ENCODE results near the gene PLCB2. TPM values are rescaled to one million over a fixed set of nuclear protein-coding genes. Genes with fewer than 3 reads are reported as not detected.

Gene PLCB2
- total and polyA plus RNA-seq, 9 of the 15 experiments (the other 6 are each of a cell fraction or from before 2014, with no cell fraction given) = 0.37 to 12.3 (median 8.0) TPM

- in situ Hi-C loops (cut with MboI) = loop anchor here (5.0 kb wide), 3 partner anchors 38 to 227 kb away; no protein-coding TSS in a partner anchor
- no peak for TF ChIP-seq ZBTB40 (IDR thresholded peaks at IDR 0.05)
- TF ChIP-seq ZBTB40 (CRISPR knock-in tag; IDR thresholded peaks at IDR 0.05) = no peak
- no peak for TF ChIP-seq HDAC1 (IDR thresholded peaks at IDR 0.05)
- no peak for TF ChIP-seq BRF1 (IDR thresholded peaks at IDR 0.05; ENCODE audit: borderline replicate concordance, extremely low read depth, insufficient read length)
- TF ChIP-seq YY1 (IDR thresholded peaks at IDR 0.05; ENCODE audit: borderline replicate concordance in 1 of 3, control insufficient read depth in 1 of 3, extremely low read depth in 1 of 3, insufficient read depth in 3 of 3, insufficient read length in 1 of 3, insufficient replicate concordance in 2 of 3, low read depth in 1 of 3, low read length in 2 of 3) = peak in 2 of 3 experiments; percentile 33 to 66
- no peak for TF ChIP-seq HNRNPK (IDR thresholded peaks at IDR 0.05; ENCODE audit: low read depth, low read length, poor library complexity, severe bottlenecking)
- no peak for TF ChIP-seq THRB (CRISPR knock-in tag; conservative IDR thresholded peaks at IDR 0.05)
- peak; percentile 76 for TF ChIP-seq RB1 (IDR thresholded peaks at IDR 0.05; ENCODE audit: low read depth)
Observed at GRCh38 chr15:40274350-40275274, 33.1 kb downstream of the PLCB2 start.

More at GRCh38 chr15:40274350-40275274, 33.1 kb downstream of the PLCB2 start:
- WGBS (ENCODE audit: insufficient coverage, low coverage, missing lambda C conversion rate) = 33% methylated on average over 26 of the region's 26 CpGs
- H3K27me3 ChIP-seq (ENCODE audit: control insufficient read depth in 2 of 2, insufficient read depth in 2 of 2, low read length in 2 of 2) = peaks cover 0 to 16% of the 10 kb centered on the region in 2 experiments; a peak in 2 of 5 replicates
- intact Hi-C loops (cut with micrococcal nuclease) = loop anchor here (1.0 to 5.0 kb wide), 4 partner anchors 42 to 487 kb away; no protein-coding TSS in a partner anchor
- H2AFZ ChIP-seq (ENCODE audit: low read depth, low read length) = peak overlapping the region; percentile 79
- ATAC-seq (peak; percentile 78), FAIRE-seq (peak; percentile 94), DNase-seq (ENCODE audit: extremely low read depth in 1 of 4, low spot score in 3 of 4) (peak; percentile 79 to 91 (median 82))
- peaks cover 13 to 38% of the 10 kb centered on the region in 2 experiments for H3K4me1 ChIP-seq (replicated peaks in 1 of 2; ENCODE audit: control insufficient read depth in 2 of 2, insufficient read depth in 2 of 2, low read length in 2 of 2)
- ChIA-PET CTCF (ENCODE audit: low intra/inter-chr PET ratio) (interaction anchor here (0.6 to 7.1 kb wide), 16 partner anchors 10 to 589 kb away, joined by 3 to 218 read pairs (median 4); no protein-coding TSS in a partner anchor), POLR2A (interaction anchor here (0.6 to 2.1 kb wide), 9 partner anchors 9 to 239 kb away, joined by 3 to 11 read pairs (median 4); no protein-coding TSS in a partner anchor)
- peak overlapping the region in 1 of 2 experiments; percentile 33; a peak in 1 of 4 replicates for H3K9ac ChIP-seq (ENCODE audit: insufficient read depth in 1 of 2, low read depth in 2 of 2, low read length in 2 of 2)
- 0 out of 2 replicates have a peak, but pooled peaks cover 3% of the 10 kb centered on the region for H4K20me1 ChIP-seq (replicated peaks; ENCODE audit: control insufficient read depth, insufficient read depth, low read length)
- no peak overlapping the region for H3K4me3 ChIP-seq
- no peak overlapping the region for H3K4me2 ChIP-seq (ENCODE audit: insufficient read depth, low read length)
- no peaks in the 10 kb centered on the region for H3K9me1 ChIP-seq (ENCODE audit: control insufficient read depth, insufficient read depth, low read length)
- no peaks in the 10 kb centered on the region for H3K79me2 ChIP-seq (ENCODE audit: control insufficient read depth, insufficient read depth, low read length)
- H3K27ac ChIP-seq (ENCODE audit: extremely low read depth, low read depth, low read length) = no peak overlapping the region
- BruUV-seq (replicated peaks) = no TSS peak
- no peaks in the 10 kb centered on the region for H3K9me3 ChIP-seq (replicated peaks; ENCODE audit: control insufficient read depth, insufficient read depth, low read depth, low read length)
- H3K36me3 ChIP-seq (ENCODE audit: control insufficient read depth, insufficient read depth, low read length) = no peaks in the 10 kb centered on the region
